VCaP (cell line): Measurements from ENCODE around the gene MTG2.

Experiments used
- H3K27ac ChIP-seq: fragments of 450-650 bp; 2 replicates; pipeline ENCODE4 v1.5.1; 2017
- TF ChIP-seq, protein P1 (sequence below): fragments of 450-650 bp; conservative IDR thresholded peaks from 2 replicates; pipeline ENCODE4 v1.5.1; 2017; ENCODE audit warnings: mild to moderate bottlenecking, moderate library complexity

Gene MTG2

DNA sequence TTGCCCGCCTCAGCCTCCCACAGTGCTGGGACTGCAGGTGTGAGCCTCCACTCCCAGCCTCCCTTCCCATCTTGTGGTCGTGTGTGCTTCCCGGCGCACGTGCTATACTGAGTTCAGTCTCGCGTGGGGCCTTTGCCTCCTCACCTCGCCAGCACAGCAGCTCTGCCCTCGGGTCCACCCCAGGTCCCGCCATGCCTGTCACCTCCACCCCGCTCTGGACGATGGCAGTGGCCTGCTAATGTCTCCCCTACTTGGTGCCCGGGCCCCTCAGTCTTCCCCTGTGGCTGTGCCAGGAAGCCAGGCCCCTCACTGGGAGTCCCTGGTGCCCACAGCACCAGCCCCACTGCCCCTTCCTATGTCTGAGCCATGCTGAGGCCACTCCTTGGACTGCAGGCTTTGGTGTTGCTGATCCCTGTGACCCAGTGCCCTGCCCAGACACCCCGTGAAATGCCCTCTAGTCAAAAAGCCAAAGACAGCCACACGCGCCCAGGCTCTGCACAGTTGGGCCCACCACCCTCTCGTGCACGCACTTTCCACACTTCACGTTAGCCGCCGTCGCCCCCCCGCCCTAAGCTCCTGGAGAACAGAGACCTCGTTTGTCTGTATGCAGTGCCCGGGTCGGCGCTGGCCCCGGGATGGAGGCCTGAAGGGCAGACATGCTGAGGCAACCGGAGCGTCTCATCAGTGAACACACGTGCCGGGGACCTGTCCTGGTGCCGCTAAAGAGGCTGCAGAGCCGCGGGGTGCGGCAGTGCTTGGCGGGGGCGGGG lies 23.0 kb downstream of the MTG2 start:
- no peak overlapping the region for H3K27ac ChIP-seq
- TF ChIP-seq, protein P1, sequence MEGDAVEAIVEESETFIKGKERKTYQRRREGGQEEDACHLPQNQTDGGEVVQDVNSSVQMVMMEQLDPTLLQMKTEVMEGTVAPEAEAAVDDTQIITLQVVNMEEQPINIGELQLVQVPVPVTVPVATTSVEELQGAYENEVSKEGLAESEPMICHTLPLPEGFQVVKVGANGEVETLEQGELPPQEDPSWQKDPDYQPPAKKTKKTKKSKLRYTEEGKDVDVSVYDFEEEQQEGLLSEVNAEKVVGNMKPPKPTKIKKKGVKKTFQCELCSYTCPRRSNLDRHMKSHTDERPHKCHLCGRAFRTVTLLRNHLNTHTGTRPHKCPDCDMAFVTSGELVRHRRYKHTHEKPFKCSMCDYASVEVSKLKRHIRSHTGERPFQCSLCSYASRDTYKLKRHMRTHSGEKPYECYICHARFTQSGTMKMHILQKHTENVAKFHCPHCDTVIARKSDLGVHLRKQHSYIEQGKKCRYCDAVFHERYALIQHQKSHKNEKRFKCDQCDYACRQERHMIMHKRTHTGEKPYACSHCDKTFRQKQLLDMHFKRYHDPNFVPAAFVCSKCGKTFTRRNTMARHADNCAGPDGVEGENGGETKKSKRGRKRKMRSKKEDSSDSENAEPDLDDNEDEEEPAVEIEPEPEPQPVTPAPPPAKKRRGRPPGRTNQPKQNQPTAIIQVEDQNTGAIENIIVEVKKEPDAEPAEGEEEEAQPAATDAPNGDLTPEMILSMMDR, result no peak

- TF ChIP-seq, protein P1, result no peak
- H3K27ac ChIP-seq, result no peak overlapping the region
These were observed 23.6 kb downstream of the MTG2 start for GRCh38 chr20:62206388-62206775.

- H3K27ac ChIP-seq, result no peak overlapping the region
- TF ChIP-seq, protein P1, result no peak
These were observed 25.4 kb downstream of the MTG2 start for GRCh38 chr20:62208061-62208794.

DNA sequence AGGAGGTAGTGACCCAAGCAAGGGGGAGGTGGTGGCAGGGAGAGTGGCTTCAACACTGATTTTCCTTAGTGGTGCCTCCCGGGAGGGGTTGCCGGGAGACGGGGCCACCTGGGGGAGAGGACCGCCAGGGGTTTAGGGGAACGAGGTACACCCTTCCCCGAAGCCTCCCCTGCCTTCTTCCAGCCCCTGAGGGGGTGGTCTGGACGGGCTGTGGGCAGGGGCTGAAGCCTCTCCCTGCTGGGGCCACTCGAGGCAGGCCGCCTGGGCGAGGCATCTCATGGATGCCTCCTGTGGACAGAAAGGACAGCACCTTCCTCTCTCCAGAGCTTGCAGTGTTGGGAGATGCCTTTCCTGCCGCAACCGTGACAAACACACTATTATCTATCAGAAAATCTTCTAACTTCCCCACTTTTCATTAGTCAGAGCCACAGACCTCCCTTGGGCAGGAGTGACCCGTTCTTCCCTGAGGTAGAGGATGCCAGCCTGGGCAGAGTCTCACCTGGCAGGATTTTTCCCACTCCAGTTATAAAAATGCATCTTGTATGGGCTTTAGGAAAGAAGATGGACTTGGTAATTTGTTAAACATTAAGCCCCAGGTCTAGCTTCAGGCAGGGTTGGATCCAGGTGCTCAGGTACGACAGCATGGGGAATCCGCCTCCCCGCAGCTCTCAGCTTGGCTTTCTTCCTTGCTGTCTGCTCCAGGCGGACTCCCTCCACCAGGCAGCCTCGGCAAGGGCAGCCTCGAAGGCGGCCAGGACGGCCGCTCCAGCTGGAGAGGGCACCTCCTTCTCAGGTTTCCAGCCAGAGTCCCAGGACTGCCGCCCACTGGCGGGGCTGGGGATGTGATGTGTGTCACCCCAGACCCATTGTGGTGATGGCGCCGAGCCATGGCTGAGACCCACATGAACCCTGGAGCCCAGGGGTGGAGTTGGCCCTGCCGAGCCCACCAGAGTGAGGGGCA lies 26.2 kb downstream of the MTG2 start:
- TF ChIP-seq, protein P1, result no peak
- H3K27ac ChIP-seq, result no peak overlapping the region

DNA sequence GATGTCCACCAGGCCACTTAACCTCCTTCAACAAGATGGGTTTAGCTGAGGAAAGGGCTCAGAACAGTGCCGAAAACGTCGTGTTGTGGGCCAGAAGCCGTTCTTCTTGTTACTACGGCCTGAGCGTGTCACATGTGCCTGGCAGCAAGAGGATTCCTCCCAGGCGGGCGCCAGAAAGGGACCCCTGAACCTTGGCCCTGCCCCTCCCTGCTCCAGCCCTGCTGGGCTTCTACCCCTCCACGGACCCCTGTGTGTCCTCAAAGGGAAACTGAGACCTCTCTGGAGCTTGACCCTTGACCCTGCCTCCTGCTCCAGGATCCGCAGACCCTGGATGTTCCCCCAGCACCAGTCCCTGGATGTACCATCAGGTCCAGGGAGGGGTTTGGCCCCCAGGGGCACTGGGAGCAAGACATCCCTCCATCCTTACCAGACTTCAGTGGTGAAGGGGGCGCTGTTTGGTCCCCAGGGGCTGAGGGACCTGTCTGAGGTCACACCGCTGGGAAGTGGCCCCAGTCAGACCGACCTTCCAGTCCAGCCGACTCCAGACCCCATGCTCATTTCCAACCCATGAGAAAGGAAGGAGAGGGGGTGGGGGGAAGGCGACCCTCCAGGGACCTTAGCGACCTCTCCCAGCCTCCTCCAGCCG lies 27.1 kb downstream of the MTG2 start:
- TF ChIP-seq, protein P1, result no peak
- no peak overlapping the region for H3K27ac ChIP-seq

DNA sequence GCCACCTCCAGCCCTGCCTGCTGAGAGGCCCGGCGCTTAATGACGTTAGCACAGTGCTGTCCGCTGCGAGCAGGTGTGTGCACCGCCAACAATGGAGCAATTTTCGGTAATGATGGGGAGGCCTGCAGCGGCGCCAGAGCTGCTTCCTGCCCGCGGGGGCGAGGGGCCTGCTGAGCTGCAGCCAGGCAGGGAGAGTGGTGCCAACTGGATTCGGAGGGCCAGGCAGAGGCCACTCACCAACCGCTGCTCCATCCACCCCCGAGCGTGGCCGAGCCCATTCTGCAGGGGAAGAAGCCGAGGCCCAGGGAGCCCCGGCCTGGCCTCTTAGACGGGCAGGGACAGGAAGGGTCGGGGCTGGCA lies 27.6 kb downstream of the MTG2 start:
- TF ChIP-seq, protein P1, result no peak

More for the DNA sequence above, 27.6 kb downstream of the MTG2 start:
- H3K27ac ChIP-seq, result no peak overlapping the region
